A673 (cell line): Measurements from ENCODE around the gene SRSF12. TPM values are rescaled to one million over a fixed set of nuclear protein-coding genes. Genes with fewer than 3 reads are reported as not detected.

Source experiments
- BruUV-seq: library from RNA; stranded (reverse); fragments of 400-500 nt; replicated peaks from 2 replicates; lab custom pipeline; 2021; lab: Mats Ljungman, UMichigan
- CTCF ChIA-PET: fragments of 300-600 bp; sonication (Branson Sonifier 250); formaldehyde crosslinking; loops from one replicate; lab custom pipeline; 2022; ENCODE audit warnings: antibody characterized with exemption; lab: Charles Lee
- POLR2A ChIA-PET: fragments of 300-600 bp; sonication (Branson Sonifier 250); formaldehyde crosslinking; loops from one replicate; lab custom pipeline; 2022; ENCODE audit warnings: antibody characterized with exemption; ENCODE audit not compliant: low non-redundant PET; lab: Charles Lee
- DNase-seq: peaks from one replicate; pipeline ENCODE4 v3.0.0-alpha.2; 2015; ENCODE audit warnings: low spot score
- H3K27ac ChIP-seq: fragments of 200-600 bp; sonication (generic); 2 replicates; pipeline ENCODE4 v1.5.1; 2016; ENCODE audit warnings: mixed run types, low read depth, mild to moderate bottlenecking, mixed read lengths, antibody characterized with exemption, low read length; ENCODE audit not compliant: poor library complexity, severe bottlenecking
- H3K27me3 ChIP-seq: fragments of 200-600 bp; sonication (generic); replicated peaks from 2 replicates; pipeline ENCODE4 v1.6.1; 2017; ENCODE audit warnings: mixed run types, low read depth, mild to moderate bottlenecking, mixed read lengths, antibody characterized with exemption, low read length; ENCODE audit not compliant: insufficient read depth, poor library complexity
- H3K36me3 ChIP-seq: fragments of 200-600 bp; sonication (generic); 2 replicates; pipeline ENCODE4 v1.6.1; 2016; ENCODE audit warnings: mixed run types, mild to moderate bottlenecking, mixed read lengths, antibody characterized with exemption, low read length; ENCODE audit not compliant: insufficient read depth, poor library complexity, severe bottlenecking
- H3K4me1 ChIP-seq: fragments of 200-600 bp; sonication (generic); 2 replicates; pipeline ENCODE4 v1.6.1; 2017; ENCODE audit warnings: mixed run types, mild to moderate bottlenecking, mixed read lengths, antibody characterized with exemption, low read length; ENCODE audit not compliant: insufficient read depth, poor library complexity, severe bottlenecking
- H3K4me3 ChIP-seq: fragments of 200-600 bp; sonication (generic); 2 replicates; pipeline ENCODE4 v1.5.1; 2016; ENCODE audit warnings: low read depth, mixed run types, mild to moderate bottlenecking, mixed read lengths, low read length; ENCODE audit not compliant: poor library complexity, severe bottlenecking
- H3K9me3 ChIP-seq: fragments of 200-600 bp; sonication (generic); 2 replicates; pipeline ENCODE4 v1.6.1; 2016; ENCODE audit warnings: mixed run types, low read depth, mild to moderate bottlenecking, mixed read lengths, antibody characterized with exemption, low read length; ENCODE audit not compliant: poor library complexity, severe bottlenecking
- EZH2 ChIP-seq: fragments of 200-600 bp; sonication (generic); IDR thresholded peaks from 2 replicates; pipeline ENCODE4 v1.6.1; 2017; ENCODE audit warnings: borderline replicate concordance, low read depth, mild to moderate bottlenecking, mixed read lengths, antibody characterized with exemption, low read length; ENCODE audit not compliant: poor library complexity, severe bottlenecking
- intact Hi-C: fragments of 100-400 bp; cut with micrococcal nuclease; formaldehyde crosslinking; loops from one replicate; pipeline ENCODE4 v1.10.0; 2022; ENCODE audit not compliant: unreplicated experiment
- total RNA-seq: library from RNA; stranded (reverse); gene quantifications from 2 replicates; pipeline ENCODE4 v1.2.3, GENCODE V29; 2021
- TF ChIP-seq, protein P1 (sequence below): fragments of 300-800, 200-600 bp; sonication (generic); conservative IDR thresholded peaks from 2 replicates; pipeline ENCODE4 v1.5.1; 2017; ENCODE audit warnings: low read depth, mild to moderate bottlenecking, antibody characterized with exemption, low read length, moderate library complexity, mixed read lengths

The SRSF12 gene
- total RNA-seq, 1 experiment from 2014 or later = 14.3 TPM

DNA sequence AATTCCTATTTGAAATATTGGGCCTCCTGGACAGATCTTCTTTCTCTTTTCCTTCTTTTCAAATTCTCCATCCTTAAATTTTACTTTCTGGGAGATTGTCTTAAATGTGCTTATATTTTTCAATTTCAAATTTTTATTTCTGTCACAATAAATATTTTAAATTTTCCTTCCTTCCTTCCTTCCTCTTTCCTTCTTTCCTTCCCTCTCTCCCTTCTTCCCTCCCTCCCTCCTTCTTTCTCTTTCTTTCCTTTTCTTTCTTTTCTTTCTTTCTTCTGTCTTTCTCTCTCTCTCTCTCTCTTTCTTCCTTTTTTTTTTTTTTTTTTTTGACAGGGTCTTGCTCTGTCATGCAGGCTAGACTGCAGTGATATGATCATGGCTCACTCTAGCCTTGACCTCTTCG lies 54.0 kb downstream of the SRSF12 start:
- Histone ChIP-seq H3K4me1 (no peaks in the 10 kb centered on the region), H3K27me3 (no peaks in the 10 kb centered on the region), H3K9me3 (no peaks in the 10 kb centered on the region), H3K36me3 (no peaks in the 10 kb centered on the region), H3K27ac (no peak overlapping the region), H3K4me3 (no peak overlapping the region)
- no TSS peak for BruUV-seq
- intact Hi-C loops = no loop called here
- DNase-seq = no peak
- POLR2A ChIA-PET = no interaction called here
- CTCF ChIA-PET = no interaction called here
- TF ChIP-seq EZH2 = no peak
- TF ChIP-seq, protein P1, sequence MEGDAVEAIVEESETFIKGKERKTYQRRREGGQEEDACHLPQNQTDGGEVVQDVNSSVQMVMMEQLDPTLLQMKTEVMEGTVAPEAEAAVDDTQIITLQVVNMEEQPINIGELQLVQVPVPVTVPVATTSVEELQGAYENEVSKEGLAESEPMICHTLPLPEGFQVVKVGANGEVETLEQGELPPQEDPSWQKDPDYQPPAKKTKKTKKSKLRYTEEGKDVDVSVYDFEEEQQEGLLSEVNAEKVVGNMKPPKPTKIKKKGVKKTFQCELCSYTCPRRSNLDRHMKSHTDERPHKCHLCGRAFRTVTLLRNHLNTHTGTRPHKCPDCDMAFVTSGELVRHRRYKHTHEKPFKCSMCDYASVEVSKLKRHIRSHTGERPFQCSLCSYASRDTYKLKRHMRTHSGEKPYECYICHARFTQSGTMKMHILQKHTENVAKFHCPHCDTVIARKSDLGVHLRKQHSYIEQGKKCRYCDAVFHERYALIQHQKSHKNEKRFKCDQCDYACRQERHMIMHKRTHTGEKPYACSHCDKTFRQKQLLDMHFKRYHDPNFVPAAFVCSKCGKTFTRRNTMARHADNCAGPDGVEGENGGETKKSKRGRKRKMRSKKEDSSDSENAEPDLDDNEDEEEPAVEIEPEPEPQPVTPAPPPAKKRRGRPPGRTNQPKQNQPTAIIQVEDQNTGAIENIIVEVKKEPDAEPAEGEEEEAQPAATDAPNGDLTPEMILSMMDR = no peak

DNA sequence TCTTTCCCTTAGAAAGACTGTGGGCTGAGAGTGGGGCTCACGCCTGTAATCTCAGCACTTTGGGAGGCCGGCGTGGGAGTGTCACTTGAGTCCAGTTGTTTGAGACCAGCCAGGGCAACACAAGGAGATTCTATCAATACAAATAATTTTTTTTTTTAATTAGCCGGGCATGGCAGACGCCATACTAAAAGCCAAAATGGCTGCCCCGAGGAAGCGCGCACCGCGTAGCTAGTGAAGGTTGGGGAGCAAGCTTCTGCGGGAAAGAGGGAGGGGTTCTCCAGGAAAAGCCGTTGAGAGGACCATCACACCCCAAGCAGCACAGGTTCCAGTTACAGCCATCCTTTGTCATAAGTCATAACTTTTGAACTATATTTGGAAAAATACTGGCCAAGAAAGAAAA lies 58.6 kb downstream of the SRSF12 start:
- no peak overlapping the region for H3K4me3 ChIP-seq
- no TSS peak for BruUV-seq
- H3K9me3 ChIP-seq = no peaks in the 10 kb centered on the region
- intact Hi-C loops = no loop called here
- H3K27ac ChIP-seq = no peak overlapping the region
- no peak for DNase-seq
- H3K27me3 ChIP-seq = no peaks in the 10 kb centered on the region
- H3K36me3 ChIP-seq = no peaks in the 10 kb centered on the region
- POLR2A ChIA-PET = no interaction called here
- no peak for TF ChIP-seq EZH2
- TF ChIP-seq, protein P1 = no peak
- H3K4me1 ChIP-seq = no peaks in the 10 kb centered on the region
- CTCF ChIA-PET = no interaction called here

DNA sequence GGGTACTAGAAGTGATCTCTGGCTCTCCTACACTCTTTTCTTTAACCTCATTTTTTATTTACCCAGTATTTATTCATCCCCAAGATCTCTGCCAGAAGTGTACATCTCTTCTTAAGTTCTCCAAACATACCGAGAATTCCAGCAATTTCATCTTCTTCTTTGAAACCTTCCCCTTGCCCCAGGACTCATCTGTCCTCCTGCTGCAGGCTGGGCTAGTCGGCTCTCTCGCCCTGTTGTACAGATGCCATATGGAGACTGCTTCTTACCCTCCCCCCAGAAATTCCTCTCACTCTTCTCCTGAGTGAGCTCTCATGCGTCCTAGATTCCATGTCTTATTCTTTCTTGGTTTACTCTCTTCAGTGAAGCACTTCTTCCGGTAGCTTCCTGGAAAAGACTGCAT lies 59.2 kb downstream of the SRSF12 start:
- Histone ChIP-seq H3K27me3 (no peaks in the 10 kb centered on the region), H3K4me3 (no peak overlapping the region)
- POLR2A ChIA-PET = no interaction called here

More for the DNA sequence above, 59.2 kb downstream of the SRSF12 start:
- intact Hi-C loops = no loop called here
- DNase-seq = no peak
- H3K36me3 ChIP-seq = no peaks in the 10 kb centered on the region
- no peak overlapping the region for H3K27ac ChIP-seq
- no peaks in the 10 kb centered on the region for H3K9me3 ChIP-seq
- BruUV-seq = no TSS peak
- no peaks in the 10 kb centered on the region for H3K4me1 ChIP-seq
- CTCF ChIA-PET = no interaction called here
- TF ChIP-seq, protein P1 = no peak
- no peak for TF ChIP-seq EZH2
